ENCODE results near the gene IGFALS. TPM values are rescaled to one million over a fixed set of nuclear protein-coding genes. Genes with fewer than 3 reads are reported as not detected.
A peak's percentile ranks its signal among the peaks of the same experiment; 100 is the strongest.

The IGFALS gene
- total RNA-seq, 4 donors from 2014 or later = 0.42 to 2.4 (median 1.1) TPM

- Histone ChIP-seq H3K9me3 (no peaks in the 10 kb centered on the region), H3K4me1 (peaks cover 6% of the 10 kb centered on the region), H3K4me3 (no peak overlapping the region), H3K27ac (no peak overlapping the region), H3K27me3 (no peaks in the 10 kb centered on the region), H3K36me3 (peaks cover 70% of the 10 kb centered on the region)
- no peak for DNase-seq (ENCODE audit: low spot score in 2 of 2)
- TF ChIP-seq POLR2A (IDR thresholded peaks at IDR 0.05) = no peak
- TF ChIP-seq CTCF (IDR thresholded peaks at IDR 0.05) = no peak
- TF ChIP-seq POLR2AphosphoS5 (IDR thresholded peaks at IDR 0.05) = no peak
- 91% methylated on average over 9 of the region's 9 CpGs for WGBS
Measured at GRCh38 chr16:1817276-1817589, 23.7 kb upstream of the IGFALS start.

- no peaks in the 10 kb centered on the region for H3K9me3 ChIP-seq
- WGBS = 92% methylated on average over 28 of the region's 40 CpGs
- TF ChIP-seq POLR2AphosphoS5 (IDR thresholded peaks at IDR 0.05) = no peak
- H3K36me3 ChIP-seq = peaks cover 66% of the 10 kb centered on the region
- H3K4me3 ChIP-seq = no peak overlapping the region
- H3K4me1 ChIP-seq = peaks cover 6% of the 10 kb centered on the region
- DNase-seq (ENCODE audit: low spot score in 2 of 2) = no peak
- H3K27me3 ChIP-seq = no peaks in the 10 kb centered on the region
- H3K27ac ChIP-seq = no peak overlapping the region
Measured at GRCh38 chr16:1816396-1817275, 23.1 kb upstream of the IGFALS start.

- DNase-seq (ENCODE audit: low spot score in 2 of 2) = no peak
- no peaks in the 10 kb centered on the region for H3K27me3 ChIP-seq
- 90% methylated on average over 11 of the region's 11 CpGs for WGBS
- TF ChIP-seq EP300 (IDR thresholded peaks at IDR 0.05) (no peak), POLR2A (IDR thresholded peaks at IDR 0.05) (no peak)
- H3K4me3 ChIP-seq = no peak overlapping the region
- H3K27ac ChIP-seq = no peak overlapping the region
- H3K4me1 ChIP-seq = peaks cover 6% of the 10 kb centered on the region
- peaks cover 62% of the 10 kb centered on the region for H3K36me3 ChIP-seq
- H3K9me3 ChIP-seq = no peaks in the 10 kb centered on the region
Measured at GRCh38 chr16:1815461-1815860, 22.0 kb upstream of the IGFALS start.

GRCh38 chr16:1812732-1813163 lies 19.2 kb upstream of the IGFALS start:
- TF ChIP-seq POLR2AphosphoS5 (IDR thresholded peaks at IDR 0.05) (no peak), EP300 (IDR thresholded peaks at IDR 0.05) (no peak), POLR2A (IDR thresholded peaks at IDR 0.05) (no peak), CTCF (IDR thresholded peaks at IDR 0.05) (peak; percentile 13 to 32)
- H3K27ac ChIP-seq = no peak overlapping the region
- H3K4me3 ChIP-seq = no peak overlapping the region
- 20% methylated on average over 15 of the region's 17 CpGs for WGBS
- no peaks in the 10 kb centered on the region for H3K27me3 ChIP-seq
- no peaks in the 10 kb centered on the region for H3K9me3 ChIP-seq
- peaks cover 6% of the 10 kb centered on the region for H3K4me1 ChIP-seq
- H3K36me3 ChIP-seq = peaks cover 62% of the 10 kb centered on the region
- peak; percentile 70 to 82 for DNase-seq (ENCODE audit: low spot score in 2 of 2)

- Histone ChIP-seq H3K9me3 (no peaks in the 10 kb centered on the region), H3K36me3 (peaks cover 49% of the 10 kb centered on the region), H3K27ac (no peak overlapping the region), H3K4me1 (peaks cover 6% of the 10 kb centered on the region), H3K4me3 (no peak overlapping the region), H3K27me3 (no peaks in the 10 kb centered on the region)
- whole genome bisulfite sequencing = 94% methylated on average over 12 of the region's 16 CpGs
- TF ChIP-seq EP300 (IDR thresholded peaks at IDR 0.05) (no peak), POLR2A (IDR thresholded peaks at IDR 0.05) (no peak), POLR2AphosphoS5 (IDR thresholded peaks at IDR 0.05) (no peak), CTCF (IDR thresholded peaks at IDR 0.05) (no peak)
- no peak for DNase-seq (ENCODE audit: low spot score in 2 of 2)
Measured at GRCh38 chr16:1810536-1810935, 17.0 kb upstream of the IGFALS start.

- no peak for TF ChIP-seq POLR2A (IDR thresholded peaks at IDR 0.05)
- Histone ChIP-seq H3K9me3 (no peaks in the 10 kb centered on the region), H3K4me3 (no peak overlapping the region), H3K36me3 (peaks cover 48% of the 10 kb centered on the region), H3K27ac (no peak overlapping the region), H3K4me1 (peaks cover 6% of the 10 kb centered on the region), H3K27me3 (no peaks in the 10 kb centered on the region)
- 95% methylated on average over 16 of the region's 16 CpGs for WGBS
- DNase-seq (ENCODE audit: low spot score in 2 of 2) = no peak
Measured at GRCh38 chr16:1810106-1810505, 16.6 kb upstream of the IGFALS start.

Data from suprapubic skin (tissue), 4 donors.